KMS-11 (cell line): ENCODE measurements around the gene MASP2.
A peak's percentile ranks its signal among the peaks of the same experiment; 100 is the strongest.

Experiments used
- H2AFZ ChIP-seq: fragments of 200-600 bp; sonication (generic); 2 replicates; pipeline ENCODE4 v1.6.1; 2016; ENCODE audit warnings: antibody characterized with exemption, mixed run types, low read depth
- H3K27ac ChIP-seq: fragments of 200-600 bp; sonication (generic); 2 replicates; pipeline ENCODE4 v1.6.1; 2016; ENCODE audit warnings: mild to moderate bottlenecking, mixed run types
- H3K27me3 ChIP-seq: fragments of 200-600 bp; sonication (generic); 2 replicates; pipeline ENCODE4 v1.6.1; 2017; ENCODE audit warnings: mild to moderate bottlenecking, low read depth, mixed run types, moderate library complexity; ENCODE audit not compliant: insufficient read depth
- H3K36me3 ChIP-seq: fragments of 200-600 bp; sonication (generic); 2 replicates; pipeline ENCODE4 v1.6.1; 2017; ENCODE audit warnings: mild to moderate bottlenecking, mixed run types; ENCODE audit not compliant: insufficient read depth
- H3K4me1 ChIP-seq: fragments of 200-600 bp; sonication (generic); 2 replicates; pipeline ENCODE4 v1.6.1; 2016; ENCODE audit warnings: mild to moderate bottlenecking, low read depth, mixed run types; ENCODE audit not compliant: poor library complexity, severe bottlenecking
- H3K4me2 ChIP-seq: fragments of 200-600 bp; sonication (generic); 2 replicates; pipeline ENCODE4 v1.7.0; 2016; ENCODE audit warnings: mild to moderate bottlenecking, mixed run types
- H3K4me3 ChIP-seq: fragments of 200-600 bp; sonication (generic); IDR thresholded peaks from 2 replicates; pipeline ENCODE4 v1.6.1; 2017; ENCODE audit warnings: low read depth, low read length, mixed read lengths; ENCODE audit not compliant: insufficient read depth
- H3K79me2 ChIP-seq: fragments of 200-600 bp; sonication (generic); 2 replicates; pipeline ENCODE4 v1.6.1; 2016; ENCODE audit warnings: low read depth, mixed run types; ENCODE audit not compliant: insufficient read depth
- H3K9ac ChIP-seq: fragments of 200-600 bp; sonication (generic); 2 replicates; pipeline ENCODE4 v1.6.1; 2016; ENCODE audit warnings: mild to moderate bottlenecking, mixed run types
- H4K20me1 ChIP-seq: fragments of 200-600 bp; sonication (generic); 2 replicates; pipeline ENCODE4 v1.6.1; 2016; ENCODE audit warnings: mild to moderate bottlenecking, mixed run types; ENCODE audit not compliant: insufficient read depth
- CTCF ChIP-seq: fragments of 200-600 bp; sonication (generic); conservative IDR thresholded peaks from 2 replicates; pipeline ENCODE4 v1.6.1; 2017; ENCODE audit warnings: low read depth, mild to moderate bottlenecking, antibody characterized with exemption, low read length, moderate library complexity, mixed read lengths

The MASP2 gene

GRCh38 chr1:11062965-11063401 is 15.9 kb upstream of the MASP2 start:
- Histone ChIP-seq H4K20me1 (no peaks in the 10 kb centered on the region), H3K9ac (peak overlapping the region; percentile 35; the same call in 1 of the 2 replicates), H3K36me3 (peaks cover 1% of the 10 kb centered on the region; the same call in 1 of the 2 replicates), H3K79me2 (peaks cover 36% of the 10 kb centered on the region), H3K4me2 (peak overlapping the region; percentile 61), H3K27me3 (no peaks in the 10 kb centered on the region), H3K27ac (peak overlapping the region; percentile 56), H2AFZ (no peak overlapping the region), H3K4me1 (peaks cover 41% of the 10 kb centered on the region), H3K4me3 (no peak overlapping the region)
- no peak for TF ChIP-seq CTCF

GRCh38 chr1:11061652-11062365 is 14.8 kb upstream of the MASP2 start:
- H2AFZ ChIP-seq: no peak overlapping the region
- peaks cover 40% of the 10 kb centered on the region for H3K79me2 ChIP-seq
- H3K27me3 ChIP-seq: no peaks in the 10 kb centered on the region
- H3K36me3 ChIP-seq: peaks cover 12% of the 10 kb centered on the region; the same call in 1 of the 2 replicates
- H4K20me1 ChIP-seq: no peaks in the 10 kb centered on the region
- peaks cover 46% of the 10 kb centered on the region for H3K4me1 ChIP-seq
- TF ChIP-seq CTCF: no peak
- H3K4me2 ChIP-seq: peak overlapping the region; percentile 61
- H3K4me3 ChIP-seq: no peak overlapping the region
- H3K27ac ChIP-seq: peak overlapping the region; percentile 56
- peak overlapping the region; percentile 80; the same call in 1 of the 2 replicates for H3K9ac ChIP-seq

- H3K4me2 ChIP-seq: peak within 1 kb of the TSS; percentile 95
- H3K27me3 ChIP-seq: no peaks in the 10 kb centered on the region
- H3K36me3 ChIP-seq: peaks cover 12% of the 10 kb centered on the region; the same call in 1 of the 2 replicates
- H3K4me1 ChIP-seq: peaks cover 46% of the 10 kb centered on the region
- H3K9ac ChIP-seq: peak within 1 kb of the TSS; percentile 89
- peak within 1 kb of the TSS; percentile 77 for H3K4me3 ChIP-seq
- H3K27ac ChIP-seq: peak within 1 kb of the TSS; percentile 56
- peak within 1 kb of the TSS; percentile 70 for H2AFZ ChIP-seq
- H4K20me1 ChIP-seq: no peaks in the 10 kb centered on the region
- H3K79me2 ChIP-seq: peaks cover 40% of the 10 kb centered on the region
- TF ChIP-seq CTCF: no peak
Measured at GRCh38 chr1:11059968-11060830, 13.2 kb upstream of the MASP2 start, which contains the start of gene SRM. Gene SRM (minus strand): TSS chr1:11060018. CDS start chr1:11059943, 75 bp downstream.

GRCh38 chr1:11059155-11059967 is 12.3 kb upstream of the MASP2 start:
- Histone ChIP-seq H3K79me2 (peaks cover 40% of the 10 kb centered on the region), H3K36me3 (peaks cover 12% of the 10 kb centered on the region; the same call in 1 of the 2 replicates), H3K4me1 (peaks cover 46% of the 10 kb centered on the region), H3K27me3 (no peaks in the 10 kb centered on the region), H3K9ac (peak overlapping the region; percentile 89), H3K4me3 (peak overlapping the region; percentile 77), H3K4me2 (peak overlapping the region; percentile 95), H2AFZ (0 out of 2 replicates have a peak overlapping the region, but pooled peaks have one; percentile 57), H4K20me1 (no peaks in the 10 kb centered on the region), H3K27ac (peak overlapping the region; percentile 53)
- TF ChIP-seq CTCF: no peak
